Adrenal gland (tissue), 12 donors: ENCODE data around the gene SLC45A3. TPM values are rescaled to one million over a fixed set of nuclear protein-coding genes. Genes with fewer than 3 reads are reported as not detected.

Experiments used
- DNase-seq, 7 donors: peaks; one replicate each; pipeline ENCODE4 v3.0.0-alpha.2; 2019 to 2020
- H3K27ac ChIP-seq, 5 donors: fragments of 200-600 bp; sonication (generic) in 4 of 5; 1 replicate in 3 of 5; 2 replicates in 2 of 5; pipeline versions ENCODE4 v1.5.1 to v1.8.0; 2016 to 2020; ENCODE audit warnings: mild to moderate bottlenecking in 1 of 5
- H3K27me3 ChIP-seq: fragments of 200-600 bp; 2 replicates; pipeline ENCODE4 v1.8.0; 2021
- H3K36me3 ChIP-seq, 2 donors: fragments of 200-600 bp; replicated peaks in 1 of 2; 1 replicate in 1 of 2; 2 replicates in 1 of 2; pipeline versions ENCODE4 v1.5.1 to v1.8.0; 2018 to 2022
- H3K4me1 ChIP-seq, 2 donors: fragments of 200-600 bp; replicated peaks in 1 of 2; 1 replicate in 1 of 2; 2 replicates in 1 of 2; pipeline versions ENCODE4 v1.5.1 to v1.8.0; 2018 to 2021
- H3K4me3 ChIP-seq, 4 donors: fragments of 200-600 bp; sonication (generic) in 3 of 4; one replicate each; pipeline ENCODE4 v1.5.1; 2016 to 2018
- H3K9me3 ChIP-seq, 3 donors: fragments of 200-600 bp; sonication (generic) in 1 of 3; replicated peaks in 1 of 3; 1 replicate in 2 of 3; 2 replicates in 1 of 3; pipeline versions ENCODE4 v1.5.1 to v1.8.0; 2016 to 2021
- POLR2A ChIP-seq, 2 donors: fragments of 450-650 bp; IDR thresholded peaks; one replicate each; pipeline ENCODE4 v1.6.1; 2017; ENCODE audit warnings: antibody characterized with exemption in 2 of 2, mild to moderate bottlenecking in 2 of 2, moderate library complexity in 1 of 2
- whole genome bisulfite sequencing, 4 donors: extraction: QIAGEN DNeasy Blood & Tissue Kit in 2 of 4; methylation state at CpG; one replicate each; pipeline versions ENCODE4 v1.1.5 to v1.1.7; 2013 to 2017; 5-methylcytosine and 5-hydroxymethylcytosine counted together
- intact Hi-C, 2 donors: fragments of 100-400 bp; cut with DNase I; formaldehyde crosslinking; loops; one replicate each; pipeline versions ENCODE4 v1.14.1 to v1.15.0; 2022 to 2023
- polyA plus RNA-seq, 3 donors: library from polyadenylated mRNA; stranded (reverse); fragments of 200-250 nt in 2 of 3; fragments of 350-450 nt in 1 of 3; fragmentation: Illumina TruSeq in 1 of 3; extraction: RNeasy Lipid Tissue Mini Kit (QIAGEN cat#74804) in 1 of 3; gene quantifications; one replicate each; pipeline ENCODE4 v1.2.3, GENCODE V29; 2013 to 2014
- total RNA-seq, 9 donors: library from RNA; depleted of rRNA in 4 of 9; stranded (reverse); fragments of >200 nt in 4 of 9; fragments of 120-200 nt in 1 of 9; fragmentation: NEBNext Ultra II Directional in 1 of 9; extraction: Animal tissue kit (Norgen Biotek cat#: 25700) in 1 of 9; gene quantifications; one replicate each; pipeline versions ENCODE4 v1.1.0 to v1.2.4, GENCODE V29; 2013 to 2023
- TF ChIP-seq, protein P1 (sequence below), 6 experiments: fragments of 450-650 bp in 4 of 6; fragments of 200-600 bp in 2 of 6; sonication (generic) in 1 of 6; IDR thresholded peaks; 1 replicate in 5 of 6; 2 replicates in 1 of 6; pipeline versions ENCODE4 v1.5.1 to v1.8.0; 2016 to 2021; ENCODE audit warnings: antibody characterized with exemption in 6 of 6, mild to moderate bottlenecking in 2 of 6, moderate library complexity in 1 of 6
- donor health status: healthy with polysubstance abuse.
- donor health status: Bipolar disorder and iron deficiency.
- donor health status: DM: yes; HTN: yes; CAD: no.
- donor health status: DM: no; HTN: no; CAD: no.
- donor health status: DM: no; HTN: no; CAD: no.
- donor health status: DM: yes; HTN: yes; CAD: no.

Gene SLC45A3
- total and polyA plus RNA-seq, 12 donors: 4.7 to 27.9 (median 8.9) TPM

DNA sequence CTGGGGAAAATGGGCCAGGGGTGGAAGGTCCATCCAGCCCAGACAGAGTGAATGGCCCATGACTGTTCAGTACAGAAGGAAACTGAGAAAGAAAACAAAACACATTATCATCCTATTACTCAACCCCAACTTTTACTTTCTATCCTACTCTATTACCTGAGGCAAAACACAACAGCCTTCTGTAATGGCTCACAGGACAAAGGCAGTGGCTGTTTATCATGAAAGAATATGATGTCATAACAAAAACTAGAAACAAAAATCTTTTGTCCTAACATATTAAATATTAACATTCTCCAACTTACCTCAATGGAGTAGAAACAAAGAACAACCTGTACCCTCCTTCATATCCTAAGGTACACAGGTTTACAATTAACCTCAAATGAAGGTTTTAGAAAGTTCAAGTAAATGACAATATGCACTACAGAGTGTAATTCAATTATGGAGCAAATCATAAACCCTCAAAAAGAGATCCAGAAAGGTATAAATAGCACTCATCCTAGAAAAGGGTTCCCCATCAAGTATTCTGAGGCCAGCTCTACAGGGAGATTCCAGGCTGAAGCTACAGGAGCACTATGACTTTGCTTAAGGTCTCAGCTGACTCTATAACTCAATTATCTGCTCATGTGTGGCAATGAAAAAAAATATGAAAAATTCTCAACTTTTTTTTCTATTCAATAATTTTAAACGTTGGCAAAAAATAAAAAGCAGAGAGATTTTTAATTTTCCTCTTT lies 63.6 kb downstream of the SLC45A3 start:
- DNase-seq: no peak

DNA sequence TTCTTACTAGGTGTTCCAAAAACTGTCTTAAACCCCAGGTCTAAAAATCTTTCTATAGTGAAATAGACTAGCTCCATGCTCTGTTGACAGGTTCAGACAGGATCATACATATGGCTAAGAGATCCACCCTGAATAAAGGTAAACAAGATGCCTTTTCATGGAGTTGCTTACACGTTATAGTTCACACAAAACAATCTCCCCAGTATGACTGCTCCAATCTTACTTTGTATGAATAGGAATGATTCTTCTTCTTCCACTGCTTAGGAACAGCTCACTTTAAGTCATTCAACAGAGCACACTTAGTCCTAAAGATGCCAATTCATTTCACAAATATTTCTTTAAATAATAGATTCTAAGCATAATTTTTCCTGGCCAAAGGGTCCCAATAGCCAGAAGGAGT lies 64.5 kb downstream of the SLC45A3 start:
- WGBS, 4 donors: 76 to 80% (median 78%) methylated on average over 1 of the region's 1 CpG
- DNase-seq: no peak
- intact Hi-C loops: no loop called here
- Histone ChIP-seq H3K27me3 (no peaks in the 10 kb centered on the region), H3K4me1 (peaks cover 0 to 4% of the 10 kb centered on the region in 2 donors), H3K27ac (no peak overlapping the region), H3K9me3 (no peaks in the 10 kb centered on the region), H3K4me3 (no peak overlapping the region), H3K36me3 (peaks cover 0 to 50% of the 10 kb centered on the region in 2 donors)
- TF ChIP-seq, protein P1, sequence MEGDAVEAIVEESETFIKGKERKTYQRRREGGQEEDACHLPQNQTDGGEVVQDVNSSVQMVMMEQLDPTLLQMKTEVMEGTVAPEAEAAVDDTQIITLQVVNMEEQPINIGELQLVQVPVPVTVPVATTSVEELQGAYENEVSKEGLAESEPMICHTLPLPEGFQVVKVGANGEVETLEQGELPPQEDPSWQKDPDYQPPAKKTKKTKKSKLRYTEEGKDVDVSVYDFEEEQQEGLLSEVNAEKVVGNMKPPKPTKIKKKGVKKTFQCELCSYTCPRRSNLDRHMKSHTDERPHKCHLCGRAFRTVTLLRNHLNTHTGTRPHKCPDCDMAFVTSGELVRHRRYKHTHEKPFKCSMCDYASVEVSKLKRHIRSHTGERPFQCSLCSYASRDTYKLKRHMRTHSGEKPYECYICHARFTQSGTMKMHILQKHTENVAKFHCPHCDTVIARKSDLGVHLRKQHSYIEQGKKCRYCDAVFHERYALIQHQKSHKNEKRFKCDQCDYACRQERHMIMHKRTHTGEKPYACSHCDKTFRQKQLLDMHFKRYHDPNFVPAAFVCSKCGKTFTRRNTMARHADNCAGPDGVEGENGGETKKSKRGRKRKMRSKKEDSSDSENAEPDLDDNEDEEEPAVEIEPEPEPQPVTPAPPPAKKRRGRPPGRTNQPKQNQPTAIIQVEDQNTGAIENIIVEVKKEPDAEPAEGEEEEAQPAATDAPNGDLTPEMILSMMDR (IDR thresholded peaks at IDR 0.05): no peak
- no peak for TF ChIP-seq POLR2A (IDR thresholded peaks at IDR 0.05)

More for the DNA sequence above, 63.6 kb downstream of the SLC45A3 start:
- Histone ChIP-seq H3K4me3 (no peak overlapping the region), H3K4me1 (no peaks in the 10 kb centered on the region), H3K27ac (no peak overlapping the region), H3K9me3 (no peaks in the 10 kb centered on the region), H3K27me3 (no peaks in the 10 kb centered on the region), H3K36me3 (peaks cover 0 to 58% of the 10 kb centered on the region in 2 donors)
- TF ChIP-seq, protein P1 (IDR thresholded peaks at IDR 0.05): no peak
- no peak for TF ChIP-seq POLR2A (IDR thresholded peaks at IDR 0.05)
- intact Hi-C loops: no loop called here
- 80 to 94% (median 86%) methylated on average over 1 of the region's 1 CpG for WGBS, 4 donors

DNA sequence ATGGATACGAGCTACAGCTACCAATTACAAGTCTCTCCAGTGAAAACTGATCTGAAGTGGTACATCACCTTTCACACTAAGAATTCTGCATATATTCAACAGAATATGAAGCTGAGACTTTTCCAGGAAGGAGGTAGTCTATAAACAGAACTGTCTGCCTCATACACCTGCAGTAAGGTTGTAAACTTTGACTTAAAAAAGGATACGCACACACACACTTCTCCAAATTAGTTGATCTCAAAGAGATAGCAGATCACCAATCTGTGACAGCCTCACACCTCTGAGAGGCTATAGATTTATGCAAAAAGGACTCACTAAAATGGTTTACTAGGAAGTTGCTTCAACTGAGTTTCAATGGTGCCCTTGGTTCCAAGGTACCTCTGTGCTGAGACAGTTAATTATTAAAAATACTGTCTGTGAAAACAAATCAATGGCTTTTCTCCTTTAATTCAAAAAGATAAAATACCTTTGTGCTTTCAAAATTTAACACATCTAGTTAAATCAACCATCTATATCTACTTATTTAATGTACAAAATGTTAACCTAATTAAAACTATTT lies 66.4 kb downstream of the SLC45A3 start:
- Histone ChIP-seq H3K4me1 (peaks cover 0 to 12% of the 10 kb centered on the region in 2 donors), H3K27ac (no peak overlapping the region), H3K9me3 (no peaks in the 10 kb centered on the region), H3K4me3 (no peak overlapping the region), H3K36me3 (peaks cover 0 to 42% of the 10 kb centered on the region in 2 donors), H3K27me3 (no peaks in the 10 kb centered on the region)
- DNase-seq: no peak
- 87 to 97% (median 95%) methylated on average over 2 of the region's 2 CpGs for WGBS, 4 donors
- TF ChIP-seq, protein P1 (IDR thresholded peaks at IDR 0.05): no peak
- TF ChIP-seq POLR2A (IDR thresholded peaks at IDR 0.05): no peak
- intact Hi-C loops: no loop called here

DNA sequence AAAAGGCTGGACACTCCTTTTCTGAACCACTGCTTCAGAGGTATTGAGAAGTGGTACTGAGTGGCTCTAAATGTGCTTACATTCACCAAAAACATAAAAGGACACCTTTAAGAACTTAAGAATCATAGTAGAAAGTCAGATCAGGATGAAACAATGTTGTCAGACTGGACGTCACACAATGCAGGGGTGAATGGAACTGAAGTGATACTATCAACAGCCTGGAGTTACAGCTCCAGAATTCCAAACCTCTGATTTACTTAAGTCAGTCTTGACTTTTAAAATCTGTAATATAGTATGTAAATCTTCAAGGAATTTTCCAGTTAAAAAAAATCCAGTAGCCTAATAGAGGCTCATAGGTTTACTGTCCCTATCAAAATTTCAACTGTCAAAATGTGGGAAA lies 67.8 kb downstream of the SLC45A3 start:
- TF ChIP-seq POLR2A (IDR thresholded peaks at IDR 0.05): no peak
- TF ChIP-seq, protein P1 (IDR thresholded peaks at IDR 0.05): no peak
- Histone ChIP-seq H3K27me3 (no peaks in the 10 kb centered on the region), H3K4me3 (no peak overlapping the region), H3K4me1 (peaks cover 0 to 12% of the 10 kb centered on the region in 2 donors), H3K36me3 (peaks cover 0 to 37% of the 10 kb centered on the region in 2 donors), H3K9me3 (no peaks in the 10 kb centered on the region), H3K27ac (no peak overlapping the region)
- intact Hi-C loops: no loop called here
- no peak for DNase-seq
- WGBS, 4 donors: 95 to 100% (median 96%) methylated on average over 1 of the region's 1 CpG
